H1 (cell line): ENCODE data around the gene FGGY.
"Not testable (repeated sequence)": the region's sequence is repeated elsewhere in the genome, so short reads cannot be mapped to it uniquely, and the experiment has no call there.

ENCODE experiments used
- CEBPB ChIP-seq: IDR thresholded peaks from 2 replicates; pipeline ENCODE4 v1.6.1; 2012; ENCODE audit warnings: low read depth, low read length
- CTCF ChIP-seq, 3 experiments: IDR thresholded peaks; 1 replicate in 2 of 3; 2 replicates in 1 of 3; pipeline versions ENCODE4 v1.5.1 to v1.6.1; 2011; ENCODE audit warnings: low read length in 3 of 3, mild to moderate bottlenecking in 3 of 3, inconsistent platforms in 2 of 3, low read depth in 1 of 3, moderate library complexity in 1 of 3; ENCODE audit not compliant: insufficient read depth in 1 of 3; ENCODE audit errors: control extremely low read depth in 1 of 3
- EGR1 ChIP-seq: IDR thresholded peaks from 2 replicates; pipeline ENCODE4 v1.6.1; 2011; ENCODE audit warnings: low read depth, low read length, borderline replicate concordance
- EZH2 ChIP-seq: fragments of 200-600 bp; sonication (generic); IDR thresholded peaks from 2 replicates; pipeline ENCODE4 v1.7.1; 2012; ENCODE audit warnings: low read depth, mild to moderate bottlenecking, moderate library complexity, low read length, inconsistent platforms; ENCODE audit not compliant: severe bottlenecking
- JUND ChIP-seq: IDR thresholded peaks from 2 replicates; pipeline ENCODE4 v1.6.1; 2011; ENCODE audit warnings: mild to moderate bottlenecking, improper control_type of control experiment, low read length
- POLR2A ChIP-seq, 2 experiments: IDR thresholded peaks; 1 replicate in 1 of 2; 2 replicates in 1 of 2; pipeline ENCODE4 v1.6.1; 2011; ENCODE audit warnings: low read depth in 2 of 2, low read length in 2 of 2, mild to moderate bottlenecking in 2 of 2; ENCODE audit errors: control extremely low read depth in 1 of 2
- POLR2AphosphoS5 ChIP-seq: IDR thresholded peaks from 2 replicates; pipeline ENCODE4 v1.6.1; 2011; ENCODE audit warnings: low read depth, low read length
- RAD21 ChIP-seq, 2 experiments: IDR thresholded peaks in 1 of 2; conservative IDR thresholded peaks in 1 of 2; 2 replicates each; pipeline ENCODE4 v1.6.1; 2011; ENCODE audit warnings: low read depth in 2 of 2, low read length in 2 of 2, improper control_type of control experiment in 1 of 2, inconsistent platforms in 1 of 2, mild to moderate bottlenecking in 1 of 2, moderate library complexity in 1 of 2
- RXRA ChIP-seq: IDR thresholded peaks from 2 replicates; pipeline ENCODE4 v1.6.1; 2011; ENCODE audit warnings: low read depth, mild to moderate bottlenecking, low read length, moderate library complexity; ENCODE audit not compliant: insufficient read depth
- SIN3A ChIP-seq, 2 experiments: IDR thresholded peaks in 1 of 2; conservative IDR thresholded peaks in 1 of 2; 2 replicates each; pipeline ENCODE4 v1.6.1; 2011 to 2012; ENCODE audit warnings: low read length in 2 of 2, improper control_type of control experiment in 1 of 2, low read depth in 1 of 2, mild to moderate bottlenecking in 1 of 2
- TAF1 ChIP-seq: IDR thresholded peaks from 2 replicates; pipeline ENCODE4 v1.6.1; 2011; ENCODE audit warnings: mild to moderate bottlenecking, low read depth, low read length
- TEAD4 ChIP-seq: IDR thresholded peaks from 2 replicates; pipeline ENCODE4 v1.6.1; 2012; ENCODE audit warnings: low read depth, low read length, inconsistent platforms, mixed read lengths
- ZNF274 ChIP-seq: IDR thresholded peaks from 2 replicates; pipeline ENCODE4 v1.7.0; 2012; ENCODE audit warnings: low read length, borderline replicate concordance; ENCODE audit errors: extremely low read depth
- TF ChIP-seq, protein P1 (sequence below): IDR thresholded peaks from 2 replicates; pipeline ENCODE4 v1.6.1; 2012; ENCODE audit warnings: inconsistent platforms

- not testable (repeated sequence) for TF ChIP-seq ZNF274; POLR2AphosphoS5; EZH2; RXRA; SIN3A (conservative IDR thresholded peaks at IDR 0.05 in 1 of 2, IDR thresholded peaks at IDR 0.05 in 1 of 2; ENCODE audit: low read depth in 1 of 2, low read length in 2 of 2); POLR2A (IDR thresholded peaks at IDR 0.05; ENCODE audit: control extremely low read depth in 1 of 2, low read depth in 2 of 2, low read length in 2 of 2); CTCF (IDR thresholded peaks at IDR 0.05; ENCODE audit: control extremely low read depth in 1 of 3, insufficient read depth in 1 of 3, low read depth in 1 of 3, low read length in 3 of 3); TEAD4; RAD21 (IDR thresholded peaks at IDR 0.05 in 1 of 2, conservative IDR thresholded peaks at IDR 0.05 in 1 of 2; ENCODE audit: low read depth in 2 of 2, low read length in 2 of 2); JUND; TAF1; CEBPB; EGR1
- TF ChIP-seq, protein P1, sequence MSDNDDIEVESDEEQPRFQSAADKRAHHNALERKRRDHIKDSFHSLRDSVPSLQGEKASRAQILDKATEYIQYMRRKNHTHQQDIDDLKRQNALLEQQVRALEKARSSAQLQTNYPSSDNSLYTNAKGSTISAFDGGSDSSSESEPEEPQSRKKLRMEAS: not testable (repeated sequence)
Observed at GRCh38 chr1:59558580-59558979, 261.7 kb downstream of the FGGY start.
